H1 (cell line): Measurements from ENCODE around the gene LIX1L. TPM values are rescaled to one million over a fixed set of nuclear protein-coding genes. Genes with fewer than 3 reads are reported as not detected.

Experiments used
- CTCF ChIA-PET: fragments of 300-600 bp; sonication (Branson Sonifier 250); formaldehyde crosslinking; loops from one replicate; lab custom pipeline; 2021; ENCODE audit not compliant: partially characterized antibody; lab: Charles Lee
- POLR2A ChIA-PET: fragments of 300-600 bp; sonication (Branson Sonifier 250); formaldehyde crosslinking; loops from one replicate; lab custom pipeline; 2021; ENCODE audit warnings: inconsistent platforms; ENCODE audit not compliant: partially characterized antibody; lab: Charles Lee
- DNase-seq, 2 experiments: peaks; one replicate each; pipeline versions ENCODE4 v3.0.0 to v3.0.0-alpha.2; 2010 to 2022; ENCODE audit warnings: low spot score in 2 of 2, low read depth in 1 of 2, mixed read lengths in 1 of 2
- FAIRE-seq: peaks from 2 replicates; lab custom pipeline; 2011; peaks lifted over from hg19 to GRCh38; lab: Jason Lieb, UNC
- H2AFZ ChIP-seq: 2 replicates; pipeline ENCODE4 v1.8.1; 2012; ENCODE audit warnings: low read length, inconsistent platforms
- H2AK5ac ChIP-seq: 2 replicates; pipeline ENCODE4 v1.6.1; 2013; ENCODE audit warnings: low read depth, low read length
- H2BK120ac ChIP-seq: replicated peaks from 2 replicates; pipeline ENCODE3; 2013; ENCODE audit warnings: low read depth, low read length, inconsistent platforms
- H2BK12ac ChIP-seq: 2 replicates; pipeline ENCODE4 v1.6.1; 2013; ENCODE audit warnings: low read depth, low read length
- H2BK15ac ChIP-seq: 2 replicates; pipeline ENCODE4 v1.6.1; 2013; ENCODE audit warnings: low read length
- H2BK20ac ChIP-seq: 2 replicates; pipeline ENCODE4 v1.6.1; 2013; ENCODE audit warnings: low read length
- H2BK5ac ChIP-seq: 2 replicates; pipeline ENCODE4 v1.6.1; 2013; ENCODE audit warnings: low read depth, low read length
- H3K14ac ChIP-seq: 2 replicates; pipeline ENCODE4 v1.6.1; 2013; ENCODE audit warnings: inconsistent platforms; ENCODE audit not compliant: insufficient read length
- H3K18ac ChIP-seq: 2 replicates; pipeline ENCODE4 v1.6.1; 2013; ENCODE audit warnings: low read length; ENCODE audit errors: extremely low read depth
- H3K23ac ChIP-seq: 2 replicates; pipeline ENCODE4 v1.6.1; 2013; ENCODE audit warnings: inconsistent platforms; ENCODE audit not compliant: insufficient read length
- H3K23me2 ChIP-seq: 2 replicates; pipeline ENCODE4 v1.6.1; 2013; ENCODE audit warnings: low read depth, low read length
- H3K27ac ChIP-seq: 2 replicates; pipeline ENCODE4 v1.6.1; 2011; ENCODE audit warnings: low read depth, low read length, inconsistent platforms
- H3K27me3 ChIP-seq, 4 experiments: replicated peaks in 1 of 4; 1 replicate in 1 of 4; 2 replicates in 3 of 4; pipeline versions ENCODE4 v1.6.1 to v1.8.1; 2011 to 2013; ENCODE audit warnings: low read length in 3 of 4, mild to moderate bottlenecking in 3 of 4, inconsistent platforms in 2 of 4, mixed read lengths in 2 of 4, moderate library complexity in 1 of 4; ENCODE audit not compliant: control insufficient read depth in 3 of 4, insufficient read depth in 3 of 4; ENCODE audit errors: extremely low read depth in 1 of 4
- H3K36me3 ChIP-seq, 4 experiments: 2 replicates each; pipeline versions ENCODE4 v1.6.1 to v1.8.1; 2011 to 2013; ENCODE audit warnings: mild to moderate bottlenecking in 4 of 4, low read length in 3 of 4, moderate library complexity in 2 of 4, control low read depth in 1 of 4, inconsistent platforms in 1 of 4; ENCODE audit not compliant: insufficient read depth in 4 of 4, control insufficient read depth in 2 of 4
- H3K4ac ChIP-seq: replicated peaks from 2 replicates; pipeline ENCODE3; 2013; ENCODE audit warnings: low read length, low read depth, mixed read lengths, inconsistent platforms; ENCODE audit not compliant: insufficient read length
- H3K4me1 ChIP-seq, 4 experiments: replicated peaks in 1 of 4; 1 replicate in 1 of 4; 2 replicates in 3 of 4; pipeline versions ENCODE4 v1.6.1 to v1.8.1; 2011 to 2013; ENCODE audit warnings: low read length in 3 of 4, inconsistent platforms in 2 of 4, mixed read lengths in 1 of 4; ENCODE audit not compliant: insufficient read depth in 4 of 4, control insufficient read depth in 3 of 4
- H3K4me2 ChIP-seq, 2 experiments: 2 replicates each; pipeline versions ENCODE4 v1.6.1 to v1.8.1; 2011 to 2013; ENCODE audit warnings: low read depth in 2 of 2, low read length in 2 of 2, control low read depth in 1 of 2, inconsistent platforms in 1 of 2, mild to moderate bottlenecking in 1 of 2; ENCODE audit not compliant: insufficient read depth in 1 of 2
- H3K4me3 ChIP-seq, 4 experiments: fragments of 200-600, 300-600 bp in 1 of 4; sonication (generic), shearing (Covaris generic), sonication (Bioruptor Twin) in 1 of 4; 2 replicates each; pipeline versions ENCODE4 v1.5.1 to v1.8.1; 2011 to 2016; ENCODE audit warnings: low read length in 4 of 4, low read depth in 3 of 4, control low read depth in 2 of 4, inconsistent platforms in 2 of 4, mild to moderate bottlenecking in 2 of 4, mixed read lengths in 1 of 4, moderate library complexity in 1 of 4; ENCODE audit not compliant: insufficient read depth in 2 of 4; ENCODE audit errors: extremely low read depth in 1 of 4
- H3K56ac ChIP-seq: replicated peaks from 2 replicates; pipeline ENCODE3; 2013; ENCODE audit warnings: low read depth, mild to moderate bottlenecking, mixed read lengths, low read length, inconsistent platforms; ENCODE audit not compliant: insufficient read length
- H3K79me1 ChIP-seq: 2 replicates; pipeline ENCODE4 v1.6.1; 2013; ENCODE audit warnings: low read depth, low read length, control low read depth
- H3K79me2 ChIP-seq, 2 experiments: 2 replicates each; pipeline versions ENCODE4 v1.6.1 to v1.8.1; 2012 to 2013; ENCODE audit warnings: low read length in 2 of 2, mild to moderate bottlenecking in 2 of 2, inconsistent platforms in 1 of 2; ENCODE audit not compliant: insufficient read depth in 2 of 2, control insufficient read depth in 1 of 2
- H3K9ac ChIP-seq, 4 experiments: replicated peaks in 1 of 4; 1 replicate in 1 of 4; 2 replicates in 3 of 4; pipeline versions ENCODE4 v1.6.1 to v1.8.1; 2011 to 2013; ENCODE audit warnings: low read depth in 3 of 4, low read length in 3 of 4, control low read depth in 2 of 4, mild to moderate bottlenecking in 2 of 4, moderate library complexity in 2 of 4, inconsistent platforms in 1 of 4; ENCODE audit errors: extremely low read depth in 1 of 4
- H3K9me3 ChIP-seq, 2 experiments: 2 replicates each; pipeline versions ENCODE4 v1.6.1 to v1.8.1; 2012 to 2013; ENCODE audit warnings: mild to moderate bottlenecking in 2 of 2, moderate library complexity in 2 of 2, control low read depth in 1 of 2, inconsistent platforms in 1 of 2, low read depth in 1 of 2, low read length in 1 of 2, mixed read lengths in 1 of 2; ENCODE audit not compliant: insufficient read depth in 2 of 2
- H4K20me1 ChIP-seq, 2 experiments: replicated peaks in 1 of 2; 2 replicates each; pipeline versions ENCODE3 to v1.8.1; 2011 to 2013; ENCODE audit warnings: inconsistent platforms in 2 of 2, low read length in 2 of 2, mild to moderate bottlenecking in 1 of 2; ENCODE audit not compliant: insufficient read depth in 2 of 2, control insufficient read depth in 1 of 2
- H4K5ac ChIP-seq: 2 replicates; pipeline ENCODE4 v1.6.1; 2013; ENCODE audit warnings: low read length, low read depth, mixed read lengths, inconsistent platforms; ENCODE audit not compliant: insufficient read length
- H4K8ac ChIP-seq: 2 replicates; pipeline ENCODE4 v1.8.0; 2013; ENCODE audit warnings: mild to moderate bottlenecking, moderate library complexity, low read length, inconsistent platforms; ENCODE audit not compliant: insufficient read depth; ENCODE audit errors: extremely low read depth
- H4K91ac ChIP-seq: replicated peaks from 2 replicates; pipeline ENCODE3; 2013; ENCODE audit warnings: low read length, mixed read lengths, inconsistent platforms; ENCODE audit not compliant: insufficient read length
- KDM5A ChIP-seq: fragments of 200-600 bp; IDR thresholded peaks from 2 replicates; pipeline ENCODE4 v1.7.1; 2012; ENCODE audit warnings: mild to moderate bottlenecking, low read length, inconsistent platforms, mixed read lengths
- MAX ChIP-seq: IDR thresholded peaks from 2 replicates; pipeline ENCODE4 v1.6.1; 2012; ENCODE audit warnings: inconsistent platforms
- PHF8 ChIP-seq: fragments of 200-600 bp; sonication (generic); conservative IDR thresholded peaks from 2 replicates; pipeline ENCODE4 v1.7.1; 2012; ENCODE audit warnings: low read depth, mild to moderate bottlenecking, inconsistent platforms, low read length, moderate library complexity
- RBBP5 ChIP-seq: IDR thresholded peaks from 2 replicates; pipeline ENCODE4 v1.7.1; 2012; ENCODE audit warnings: low read depth, mild to moderate bottlenecking, inconsistent platforms, low read length, moderate library complexity, borderline replicate concordance
- WGBS, 2 experiments: shearing (Covaris generic) in 1 of 2; methylation state at CpG; one replicate each; pipeline versions ENCODE4 v1.1.6 to v1.1.7; 2013 to 2015; ENCODE audit warnings: low lambda C conversion rate in 2 of 2, mixed read lengths in 2 of 2, inconsistent platforms in 1 of 2, low coverage in 1 of 2, missing lambda C conversion rate in 1 of 2; ENCODE audit not compliant: insufficient replicate concordance in 2 of 2, insufficient coverage in 1 of 2, insufficient read length in 1 of 2; ENCODE audit errors: extremely low coverage in 1 of 2, missing lambda C conversion rate in 1 of 2; 5-methylcytosine and 5-hydroxymethylcytosine counted together
- polyA plus RNA-seq, 7 experiments: library from polyadenylated mRNA; depleted of rRNA in 3 of 7; stranded (reverse) in 5 of 7; unstranded in 2 of 7; fragments of >200 nt in 5 of 7; fragments of 200-250 nt in 2 of 7; gene quantifications; 1 replicate in 5 of 7; 2 replicates in 1 of 7; 4 replicates in 1 of 7; pipeline versions ENCODE4 v1.2.1 to v1.2.3, GENCODE V29; 2011 to 2013; ENCODE audit warnings: missing spikeins in 2 of 7, mixed read lengths in 2 of 7
- total RNA-seq: library from RNA; stranded (reverse); fragmentation: NEBNext Ultra II Directional; extraction: Animal tissue kit (Norgen Biotek cat#: 25700); gene quantifications from 2 replicates; pipeline ENCODE4 v1.2.1, GENCODE V29; 2021

Gene LIX1L
- total and polyA plus RNA-seq, 2 of the 8 experiments (the other 6 are each of a cell fraction or from before 2014, with no cell fraction given): 2.9 to 3.7 TPM

DNA sequence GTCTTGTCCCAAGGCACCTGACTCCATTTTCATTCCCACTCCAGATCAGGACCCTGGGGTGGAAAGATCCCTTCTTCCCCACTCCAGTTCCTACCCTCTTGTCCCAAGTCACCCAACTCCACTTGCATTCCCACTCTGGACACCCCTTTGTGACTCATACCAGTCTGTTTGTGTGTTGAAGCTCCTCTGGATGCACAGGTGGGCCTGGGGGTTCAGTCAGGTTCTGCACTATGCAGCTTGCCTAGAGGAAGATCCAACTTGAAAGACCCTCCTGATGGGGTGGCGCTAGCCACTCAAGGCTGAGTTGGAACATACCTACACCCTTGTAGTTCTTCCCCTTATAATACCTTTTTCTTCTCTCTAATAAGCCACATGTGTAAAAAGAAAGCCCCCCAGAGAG is 62.3 kb downstream of the LIX1L start:
- no peaks in the 10 kb centered on the region for H3K79me1 ChIP-seq
- no peak for TF ChIP-seq MAX
- no peak for TF ChIP-seq KDM5A
- TF ChIP-seq RBBP5: no peak
- no peak for TF ChIP-seq PHF8

More for the DNA sequence above, 62.3 kb downstream of the LIX1L start:
- no peak overlapping the region for H3K14ac ChIP-seq
- H3K36me3 ChIP-seq: no peaks in the 10 kb centered on the region
- no peak overlapping the region for H3K27ac ChIP-seq
- ChIA-PET CTCF (interaction anchor here (0.6 to 9.5 kb wide), 13 partner anchors 7 to 153 kb away, joined by 3 to 74 read pairs (median 6); partner anchors contain the start of genes ITGA10 and NUDT17), POLR2A (interaction anchor here (1.1 to 1.6 kb wide), 3 partner anchors 21 to 32 kb away, joined by 4 to 5 read pairs (median 5); partner anchors contain the start of genes PEX11B and RBM8A)
- H4K5ac ChIP-seq: no peak overlapping the region
- H2BK15ac ChIP-seq: no peak overlapping the region
- H4K8ac ChIP-seq: no peak overlapping the region
- no peak overlapping the region for H2AFZ ChIP-seq
- 92% methylated on average over 1 of the region's 1 CpG; no CpG with 5 or more reads in 1 of the 2 experiments for WGBS, 2 experiments
- no peaks in the 10 kb centered on the region for H3K9me3 ChIP-seq
- no peak overlapping the region for H2AK5ac ChIP-seq
- H3K4me3 ChIP-seq: no peak overlapping the region
- no peak overlapping the region for H4K91ac ChIP-seq
- no peaks in the 10 kb centered on the region; the same call in 1 of the 2 replicates for H3K23me2 ChIP-seq
- no peak overlapping the region for H3K9ac ChIP-seq
- no peak overlapping the region for H2BK12ac ChIP-seq
- H3K4ac ChIP-seq: no peak overlapping the region
- no peaks in the 10 kb centered on the region for H3K79me2 ChIP-seq
- H2BK20ac ChIP-seq: no peak overlapping the region
- no peak overlapping the region for H3K18ac ChIP-seq
- FAIRE-seq (no peak), DNase-seq (no peak)
- H2BK5ac ChIP-seq: no peak overlapping the region
- no peaks in the 10 kb centered on the region for H4K20me1 ChIP-seq
- H3K23ac ChIP-seq: no peak overlapping the region
- no peak overlapping the region for H2BK120ac ChIP-seq
- no peak overlapping the region for H3K56ac ChIP-seq
- no peak overlapping the region for H3K4me2 ChIP-seq
- peaks cover 0 to 6% (median 4%) of the 10 kb centered on the region in 4 experiments; a peak in 3 of 7 replicates for H3K4me1 ChIP-seq
- no peaks in the 10 kb centered on the region; a peak in 1 of 7 replicates for H3K27me3 ChIP-seq
